ENCODE measurements around the gene OST4.
A peak's percentile ranks its signal among the peaks of the same experiment; 100 is the strongest.

Gene OST4

GRCh38 chr2:27050281-27050995 is 21.0 kb downstream of the OST4 start:
- peak; percentile 33 for TF ChIP-seq CTCF (IDR thresholded peaks at IDR 0.05; ENCODE audit: low read depth, low read length, missing control alignments)
- H3K4me3 ChIP-seq (ENCODE audit: low read depth, low read length) = peak overlapping the region; percentile 70
- peak; percentile 87 for DNase-seq (ENCODE audit: low read depth)

- H3K4me3 ChIP-seq (ENCODE audit: low read depth, low read length) = peak overlapping the region; percentile 70
- no peak for TF ChIP-seq CTCF (IDR thresholded peaks at IDR 0.05; ENCODE audit: low read depth, low read length, missing control alignments)
- DNase-seq (ENCODE audit: low read depth) = peak; percentile 21
Measured at GRCh38 chr2:27049422-27050280, 21.8 kb downstream of the OST4 start.

- DNase-seq (ENCODE audit: low read depth) = no peak
- no peak for TF ChIP-seq CTCF (IDR thresholded peaks at IDR 0.05; ENCODE audit: low read depth, low read length, missing control alignments)
- H3K4me3 ChIP-seq (ENCODE audit: low read depth, low read length) = no peak overlapping the region
Measured at GRCh38 chr2:27042985-27043634, 28.3 kb downstream of the OST4 start.

GRCh38 chr2:27042159-27042661 is 29.2 kb downstream of the OST4 start:
- TF ChIP-seq CTCF (IDR thresholded peaks at IDR 0.05; ENCODE audit: low read depth, low read length, missing control alignments) = no peak
- peak; percentile 49 for DNase-seq (ENCODE audit: low read depth)
- no peak overlapping the region for H3K4me3 ChIP-seq (ENCODE audit: low read depth, low read length)

- H3K4me3 ChIP-seq (ENCODE audit: low read depth, low read length) = no peak overlapping the region
- TF ChIP-seq CTCF (IDR thresholded peaks at IDR 0.05; ENCODE audit: low read depth, low read length, missing control alignments) = no peak
- DNase-seq (ENCODE audit: low read depth) = no peak
Measured at GRCh38 chr2:27041752-27042151, 29.7 kb downstream of the OST4 start.

GRCh38 chr2:27040282-27040681 is 31.2 kb downstream of the OST4 start:
- DNase-seq (ENCODE audit: low read depth) = no peak
- no peak for TF ChIP-seq CTCF (IDR thresholded peaks at IDR 0.05; ENCODE audit: low read depth, low read length, missing control alignments)
- no peak overlapping the region for H3K4me3 ChIP-seq (ENCODE audit: low read depth, low read length)
